AG04450 (cell line): ENCODE data around the gene TBR1. TPM values are rescaled to one million over a fixed set of nuclear protein-coding genes. Genes with fewer than 3 reads are reported as not detected.

Experiments used
- CTCF ChIA-PET: fragments of 300-600, 350-600 bp; formaldehyde crosslinking; extraction: SDS; loops from one replicate; lab custom pipeline; 2022; ENCODE audit warnings: antibody characterized with exemption, inconsistent platforms; lab: Charles Lee
- POLR2A ChIA-PET: fragments of 350-600 bp; formaldehyde crosslinking; extraction: SDS; loops from one replicate; lab custom pipeline; 2021; ENCODE audit warnings: antibody characterized with exemption, inconsistent platforms; lab: Yijun Ruan, JAX
- DNase-seq: peaks from one replicate; pipeline ENCODE4 v3.0.0-alpha.2; 2011; ENCODE audit warnings: low read depth, low spot score
- H3K27ac ChIP-seq: one replicate; pipeline ENCODE4 v1.5.1; 2012; ENCODE audit warnings: low read depth, low read length, control low read depth
- H3K27me3 ChIP-seq: one replicate; pipeline ENCODE4 v1.6.0; 2012; ENCODE audit warnings: low read length; ENCODE audit not compliant: control insufficient read depth, insufficient read depth
- H3K4me3 ChIP-seq: 2 replicates; pipeline ENCODE4 v1.5.1; 2011; ENCODE audit warnings: mild to moderate bottlenecking, low read depth, low read length, control low read depth
- H3K9me3 ChIP-seq: 2 replicates; pipeline ENCODE4 v1.5.1; 2012; ENCODE audit warnings: low read length; ENCODE audit not compliant: control insufficient read depth, insufficient read depth
- CTCF ChIP-seq: IDR thresholded peaks from 2 replicates; pipeline ENCODE4 v1.5.1; 2011; ENCODE audit warnings: low read depth, low read length, control low read depth, inconsistent platforms
- polyA plus RNA-seq: library from polyadenylated mRNA; depleted of rRNA; stranded (reverse); fragments of >200 nt; gene quantifications from 2 replicates; pipeline ENCODE4 v1.2.3, GENCODE V29; 2011

The TBR1 gene
- polyA plus RNA-seq, 1 experiment, result not detected

DNA sequence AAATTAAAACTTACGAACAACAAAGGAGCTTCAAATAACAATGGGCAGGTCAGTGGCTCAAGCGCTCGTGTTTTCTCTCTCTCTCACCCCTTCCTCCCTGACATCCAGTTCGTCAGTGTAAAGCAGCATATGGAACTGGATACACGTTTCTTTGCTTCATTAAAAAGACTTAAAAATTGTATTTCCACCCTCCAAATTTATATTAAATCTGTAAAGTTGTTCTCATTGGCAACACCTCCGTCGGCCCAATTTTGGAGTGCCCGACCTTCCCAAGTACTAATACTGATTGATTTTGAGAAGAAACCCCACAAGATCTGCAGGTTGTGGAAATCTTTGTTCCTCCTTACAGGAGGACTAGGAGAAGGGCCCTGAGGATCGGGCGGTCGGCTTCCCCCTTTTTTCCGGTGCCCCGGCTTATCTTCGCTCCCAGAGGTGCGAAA, 2.2 kb downstream of the TBR1 start:
- peaks cover 88% of the 10 kb centered on the region for H3K27me3 ChIP-seq
- no peak for TF ChIP-seq CTCF
- no peak for DNase-seq
- no peak overlapping the region for H3K4me3 ChIP-seq
- POLR2A ChIA-PET, result no interaction called here
- H3K9me3 ChIP-seq, result peaks cover 9% of the 10 kb centered on the region; the same call in 1 of the 2 replicates
- CTCF ChIA-PET, result interaction anchor here (1.1 kb wide), 1 partner anchor 8 kb away, joined by 6 read pairs; no protein-coding TSS in a partner anchor
- no peak overlapping the region for H3K27ac ChIP-seq

GRCh38 chr2:161418715-161419637, 2.9 kb downstream of the TBR1 start:
- peaks cover 92% of the 10 kb centered on the region for H3K27me3 ChIP-seq
- no peak overlapping the region for H3K27ac ChIP-seq
- ChIA-PET POLR2A (no interaction called here), CTCF (no interaction called here)
- H3K9me3 ChIP-seq, result peaks cover 11% of the 10 kb centered on the region; the same call in 1 of the 2 replicates
- no peak for TF ChIP-seq CTCF
- DNase-seq, result no peak
- peak overlapping the region; percentile 25; the same call in 1 of the 2 replicates for H3K4me3 ChIP-seq

DNA sequence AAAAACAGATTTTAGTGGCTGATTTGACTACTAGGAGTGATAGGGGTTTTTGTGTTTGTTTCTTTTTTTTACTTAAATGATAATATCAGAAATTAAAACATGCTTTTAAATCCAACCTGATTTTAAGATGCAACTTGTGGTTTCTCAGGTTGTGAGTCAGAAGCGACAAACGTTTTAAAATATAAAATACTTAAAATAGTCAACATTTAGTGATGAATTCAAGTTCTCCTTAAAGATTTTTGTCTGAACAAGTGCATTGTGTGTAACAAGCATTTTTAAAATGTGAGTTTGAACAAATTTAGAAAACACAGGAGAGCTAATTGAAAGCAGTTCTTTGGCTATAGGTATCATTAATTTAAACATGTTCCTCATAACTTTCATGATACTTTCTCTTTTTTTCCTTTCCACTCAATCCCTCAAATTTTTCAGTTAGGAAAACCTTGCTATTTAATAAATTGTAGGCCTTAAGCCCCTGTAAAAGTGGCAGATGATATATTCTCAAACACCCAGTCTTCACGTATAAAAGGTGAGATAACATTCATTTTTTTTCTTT, 3.6 kb downstream of the TBR1 start:
- H3K27me3 ChIP-seq, result peaks cover 96% of the 10 kb centered on the region
- no peak for DNase-seq
- H3K4me3 ChIP-seq, result no peak overlapping the region
- ChIA-PET CTCF (no interaction called here), POLR2A (interaction anchor here (0.6 to 0.7 kb wide), 2 partner anchors 552 to 1120 kb away, joined by 5 to 6 read pairs; no protein-coding TSS in a partner anchor)
- no peak for TF ChIP-seq CTCF
- peaks cover 13% of the 10 kb centered on the region; the same call in 1 of the 2 replicates for H3K9me3 ChIP-seq
- no peak overlapping the region for H3K27ac ChIP-seq

GRCh38 chr2:161420406-161421074, 4.4 kb downstream of the TBR1 start:
- CTCF ChIA-PET, result no interaction called here
- peaks cover 13% of the 10 kb centered on the region; the same call in 1 of the 2 replicates for H3K9me3 ChIP-seq
- H3K4me3 ChIP-seq, result no peak overlapping the region
- no peak overlapping the region for H3K27ac ChIP-seq
- no peak for TF ChIP-seq CTCF
- peaks cover 96% of the 10 kb centered on the region for H3K27me3 ChIP-seq
- POLR2A ChIA-PET, result interaction anchor here (0.6 to 0.7 kb wide), 2 partner anchors 551 to 1121 kb away, joined by 5 to 6 read pairs; no protein-coding TSS in a partner anchor
- DNase-seq, result no peak
